ENCODE measurements around the gene SV2B.

DNA sequence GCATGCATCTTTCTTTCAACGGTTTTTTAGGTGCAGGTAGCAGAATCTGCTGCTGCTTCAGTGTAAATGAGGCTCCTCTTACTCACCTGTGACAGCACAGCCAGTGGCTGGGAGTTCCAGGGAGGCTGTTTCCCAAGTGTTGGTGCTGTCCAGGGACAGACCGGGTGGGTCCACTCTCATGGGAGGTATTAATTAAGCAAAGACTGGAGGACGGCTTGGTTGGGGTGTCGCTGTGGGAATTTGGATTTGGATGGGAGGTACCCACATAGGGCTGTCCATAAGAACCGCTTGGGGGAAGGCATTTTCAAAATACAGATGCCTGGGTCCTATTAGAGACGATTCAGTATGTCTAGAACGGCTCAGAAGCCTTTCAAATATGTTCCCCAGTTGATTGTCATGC lies 42.9 kb downstream of the SV2B start:
- TF ChIP-seq EZH2 (IDR thresholded peaks at IDR 0.05) (no peak), POLR2AphosphoS5 (IDR thresholded peaks at IDR 0.05; ENCODE audit: borderline replicate concordance, low read depth, low read length) (no peak), FOXP2 (optimal IDR thresholded peaks at IDR 0.05; ENCODE audit: control extremely low read depth, extremely low read length, insufficient read depth) (no peak)

Measured in SK-N-MC (cell line).